ENCODE measurements around the gene DHCR24.
"Not testable (repeated sequence)": the region's sequence is repeated elsewhere in the genome, so short reads cannot be mapped to it uniquely, and the experiment has no call there.

DHCR24 gene

DNA sequence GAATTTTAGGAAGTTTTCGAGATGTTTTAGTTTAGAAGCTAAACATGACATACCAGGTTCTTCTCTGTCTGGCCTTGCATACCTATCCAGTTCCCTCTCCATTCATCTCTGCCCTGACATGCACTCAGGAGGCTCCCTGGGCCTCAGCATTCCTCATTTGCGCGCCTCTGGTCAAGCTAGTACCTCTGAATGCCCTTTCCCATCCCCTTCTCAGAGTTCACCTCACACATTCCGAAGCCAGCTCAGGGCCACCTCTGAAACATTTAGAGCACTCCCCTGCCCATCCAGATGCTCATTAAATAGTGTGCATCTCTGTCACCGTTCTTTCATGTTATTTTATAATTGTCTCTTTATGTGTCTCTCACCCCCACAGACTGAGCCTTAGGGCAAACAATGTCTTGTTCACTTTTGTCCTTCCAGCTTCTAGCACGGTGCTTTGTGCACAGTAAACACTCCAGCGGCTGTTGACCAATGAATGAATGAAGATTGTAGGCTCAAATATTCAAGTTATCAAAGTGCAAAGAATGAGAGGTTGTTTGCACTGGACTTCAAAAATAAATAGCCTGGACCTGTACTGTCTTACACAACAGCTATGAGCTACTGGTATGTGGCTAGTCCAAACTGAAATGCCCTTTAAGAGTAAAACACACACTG lies 1.2 kb upstream of the DHCR24 start:
- no peak for DNase-seq (ENCODE audit: low read depth in 3 of 3)

DNA sequence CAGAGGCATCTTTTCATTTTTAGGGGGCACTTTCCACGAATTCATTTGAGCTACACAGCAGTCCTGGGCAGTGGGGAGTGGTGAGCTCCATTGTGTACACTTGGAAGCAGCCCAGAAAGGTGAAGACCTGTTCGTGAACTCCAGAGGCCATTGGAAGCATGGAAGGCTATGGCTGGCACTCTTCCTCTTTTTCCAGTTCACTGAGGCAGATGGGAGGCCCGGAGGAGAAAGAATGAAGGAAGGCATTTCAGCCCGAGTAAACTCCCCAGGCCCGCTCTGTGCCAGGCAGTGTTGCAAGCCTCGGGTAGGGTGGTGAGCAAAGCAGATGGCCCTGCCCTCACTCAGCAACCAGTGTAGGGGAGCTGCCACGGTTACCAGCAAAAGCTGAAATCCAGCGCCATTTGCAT lies 673 bp upstream of the DHCR24 start:
- DNase-seq (ENCODE audit: low read depth in 3 of 3), result no peak

DNA sequence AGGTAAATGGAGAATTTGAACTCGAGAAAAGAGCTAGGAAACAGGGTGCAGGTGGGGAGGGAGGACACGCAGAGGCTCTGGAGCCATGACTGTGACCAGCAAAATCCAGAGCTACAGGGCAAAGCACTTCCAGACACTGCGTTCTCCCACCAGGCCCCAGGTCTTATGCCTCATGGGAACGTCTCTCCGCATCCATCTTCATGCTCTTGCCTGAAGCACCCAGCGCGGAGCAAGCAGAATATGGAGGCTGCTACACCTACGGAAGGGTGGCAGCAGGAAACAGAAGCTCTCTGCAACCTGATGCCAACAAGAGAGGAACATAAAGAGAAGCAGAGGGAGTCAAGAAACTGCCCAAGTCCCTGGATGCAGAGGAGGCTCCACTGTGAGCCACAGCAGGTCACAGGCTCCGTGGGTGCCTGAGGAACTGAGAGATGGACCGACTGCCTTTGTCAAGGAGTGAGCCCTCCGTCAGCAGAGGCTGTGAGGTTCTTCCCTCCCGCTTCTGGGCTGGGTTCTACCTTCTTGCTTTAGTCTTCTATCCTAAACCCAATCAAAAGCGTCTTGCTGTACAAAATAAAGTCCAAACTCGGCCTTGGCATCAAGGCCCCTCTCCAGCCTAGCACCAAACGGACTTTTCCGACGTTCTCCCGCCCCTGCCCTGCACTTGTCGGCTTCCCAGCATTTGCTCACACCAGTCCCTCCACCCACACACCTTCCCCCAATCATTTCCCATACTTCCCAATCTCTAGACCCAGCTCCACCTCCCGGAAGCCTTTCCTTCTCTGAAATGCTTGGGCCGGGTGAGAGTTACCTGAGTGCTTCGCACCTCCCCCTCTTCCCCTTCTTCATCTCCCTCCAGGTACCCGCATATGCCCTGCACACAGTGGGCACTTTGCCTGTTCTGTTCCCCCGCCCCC lies 930 bp downstream of the DHCR24 start:
- no peak for DNase-seq (ENCODE audit: low read depth in 3 of 3)

DNA sequence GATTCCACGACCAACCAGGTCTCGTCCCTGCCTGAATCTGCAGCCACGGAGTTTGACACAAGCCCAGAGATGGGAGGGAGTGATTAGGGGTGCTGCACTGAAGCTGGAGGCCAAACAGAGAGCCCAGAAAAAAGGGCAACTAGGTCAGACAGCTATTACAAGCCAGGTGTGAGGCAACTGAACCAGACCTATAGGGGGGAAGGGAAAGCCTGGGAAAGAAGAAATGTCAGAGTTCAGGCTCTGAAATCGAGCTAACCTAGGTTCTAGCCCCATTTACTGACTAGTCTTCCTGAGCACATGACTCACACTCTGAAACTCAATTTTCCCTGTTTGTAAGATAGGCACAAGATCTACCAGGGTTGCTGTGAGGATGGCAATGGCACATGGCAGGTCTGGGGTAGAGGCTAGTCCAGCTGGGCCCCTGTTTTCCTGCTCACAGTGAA lies 1.7 kb downstream of the DHCR24 start:
- no peak for DNase-seq (ENCODE audit: low read depth in 3 of 3)

DNA sequence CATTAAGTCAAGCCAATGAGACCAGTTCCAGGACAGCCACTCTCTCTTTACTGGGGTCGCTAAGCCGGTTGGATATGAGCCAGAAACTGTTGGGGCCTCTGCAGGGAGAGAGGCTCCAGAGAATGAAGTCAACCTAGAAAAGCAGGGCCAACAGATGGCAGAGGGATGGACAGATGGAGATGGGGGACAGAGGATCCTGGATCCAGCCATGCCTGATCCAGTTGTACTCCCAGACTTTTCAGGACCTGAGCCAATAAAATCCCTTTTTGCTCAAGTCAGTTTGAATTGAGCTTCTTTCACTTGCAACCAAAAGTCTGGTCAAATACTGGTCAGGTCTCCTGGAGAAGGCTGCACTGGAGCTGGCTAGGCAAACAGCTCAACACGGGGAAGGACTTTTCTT lies 2.2 kb downstream of the DHCR24 start:
- no peak for DNase-seq (ENCODE audit: low read depth in 3 of 3)

DNA sequence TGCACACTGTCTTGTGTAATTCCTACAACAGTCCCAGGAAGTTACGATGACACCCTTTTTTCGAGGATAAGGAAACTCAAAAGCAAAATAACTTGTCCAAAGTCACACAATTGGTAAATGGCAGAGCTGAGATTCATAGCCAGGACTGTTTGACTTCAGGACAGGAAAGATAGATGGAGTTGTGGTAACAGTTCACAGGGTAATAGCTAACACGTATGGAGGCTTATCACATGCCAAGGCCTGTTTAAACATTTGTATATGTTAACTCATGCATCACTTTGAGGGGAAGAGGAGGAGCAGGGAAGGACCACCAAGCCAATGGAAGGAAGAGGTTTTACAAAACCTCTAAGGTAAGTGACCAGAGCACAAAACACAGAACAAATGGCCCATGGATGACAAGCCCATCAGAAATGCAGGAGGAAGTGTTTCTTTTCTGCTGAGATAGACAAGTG lies 2.8 kb downstream of the DHCR24 start:
- no peak for DNase-seq (ENCODE audit: low read depth in 3 of 3)

DNA sequence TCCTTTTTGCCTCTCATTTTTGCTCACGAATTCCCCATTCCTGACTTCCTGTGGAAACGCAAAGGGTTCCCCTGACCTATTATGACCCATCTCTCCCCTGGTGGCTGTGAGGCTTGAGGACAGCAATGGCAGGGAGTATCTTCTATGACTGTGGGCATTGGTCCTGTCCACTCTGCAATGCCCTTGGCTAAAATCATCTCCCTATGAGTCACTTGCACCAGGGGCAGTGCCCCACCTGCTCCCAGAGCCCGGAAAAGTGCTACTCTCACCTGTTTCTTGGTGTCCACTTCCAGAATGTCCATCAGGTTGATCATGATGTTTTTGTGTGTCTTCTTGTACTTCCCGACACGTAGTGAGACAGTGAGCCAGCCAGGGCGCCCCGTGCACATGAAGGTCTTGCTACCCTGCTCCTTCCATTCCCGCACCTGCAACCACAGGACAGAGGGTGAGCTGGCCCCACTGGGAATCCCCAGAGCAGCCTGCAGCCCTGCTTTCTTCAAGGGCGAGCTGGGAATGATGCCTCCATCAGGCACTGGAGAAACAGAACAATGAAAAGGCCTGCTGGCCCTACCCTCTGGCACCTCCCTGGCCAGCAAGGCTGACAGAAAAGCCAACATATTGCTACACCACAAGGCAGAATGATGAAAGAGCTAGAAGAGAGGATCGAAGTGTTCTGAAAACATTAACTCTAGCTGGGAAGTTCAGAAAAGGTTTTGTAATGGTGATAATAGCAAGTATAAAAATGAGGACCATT lies 3.5 kb downstream of the DHCR24 start:
- no peak for DNase-seq (ENCODE audit: low read depth in 3 of 3)

DNA sequence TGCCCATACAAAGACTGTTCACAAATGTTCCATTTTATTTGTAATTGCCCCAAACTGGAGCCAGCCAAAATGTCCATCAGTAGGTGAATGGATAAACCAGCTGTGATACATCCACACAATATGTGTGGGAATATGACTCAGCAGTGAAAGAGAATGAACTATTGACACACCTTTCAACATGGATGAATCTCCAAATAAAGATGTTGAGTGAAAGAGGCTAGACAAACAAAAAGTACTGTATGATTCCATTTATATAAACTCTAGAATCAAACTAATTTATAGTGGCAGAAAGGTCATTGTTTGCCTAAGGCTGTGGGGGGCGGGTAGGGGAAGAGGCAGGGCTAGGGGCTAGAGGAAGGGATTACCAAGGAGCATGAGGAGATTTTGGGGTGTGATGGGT lies 4.5 kb downstream of the DHCR24 start:
- no peak for DNase-seq (ENCODE audit: low read depth in 3 of 3)

DNA sequence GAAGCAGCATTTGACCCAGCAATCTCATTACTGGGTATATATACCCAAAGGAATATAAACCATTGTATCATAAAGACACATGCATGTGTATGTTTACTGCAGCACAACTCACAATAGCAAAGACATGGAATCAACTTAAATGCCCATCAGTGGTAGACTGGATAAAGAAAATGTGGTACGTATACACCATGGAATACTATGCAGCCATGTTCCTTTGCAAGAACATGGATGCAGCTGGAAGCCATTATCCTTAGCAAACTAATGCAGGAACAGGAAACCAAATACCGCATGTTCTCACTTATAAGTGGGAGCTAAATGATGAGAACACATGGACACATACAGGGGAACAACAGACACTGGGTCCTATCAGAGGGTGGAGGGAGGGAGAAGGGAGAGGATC lies 5.4 kb downstream of the DHCR24 start:
- DNase-seq (ENCODE audit: low read depth in 3 of 3), result not testable (repeated sequence)

DNA sequence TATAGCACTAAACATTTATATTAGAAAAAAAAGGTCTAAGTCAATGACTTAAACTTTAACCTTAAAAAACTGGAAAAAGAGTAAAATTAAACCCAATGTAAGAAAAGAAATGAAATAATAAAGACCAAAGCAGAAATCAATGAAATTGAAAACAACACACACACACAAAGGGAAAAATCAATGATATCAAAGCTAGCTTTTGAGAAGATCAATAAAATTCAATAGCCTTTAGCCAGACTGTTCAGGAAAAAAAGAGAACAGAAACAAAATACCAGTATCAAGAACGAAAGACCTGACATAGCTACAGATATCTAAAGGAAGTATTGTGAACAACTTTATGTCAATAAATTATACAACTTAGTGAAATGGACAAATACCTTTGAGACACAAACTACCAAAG lies 7.1 kb downstream of the DHCR24 start:
- no peak for DNase-seq (ENCODE audit: low read depth in 3 of 3)

DNA sequence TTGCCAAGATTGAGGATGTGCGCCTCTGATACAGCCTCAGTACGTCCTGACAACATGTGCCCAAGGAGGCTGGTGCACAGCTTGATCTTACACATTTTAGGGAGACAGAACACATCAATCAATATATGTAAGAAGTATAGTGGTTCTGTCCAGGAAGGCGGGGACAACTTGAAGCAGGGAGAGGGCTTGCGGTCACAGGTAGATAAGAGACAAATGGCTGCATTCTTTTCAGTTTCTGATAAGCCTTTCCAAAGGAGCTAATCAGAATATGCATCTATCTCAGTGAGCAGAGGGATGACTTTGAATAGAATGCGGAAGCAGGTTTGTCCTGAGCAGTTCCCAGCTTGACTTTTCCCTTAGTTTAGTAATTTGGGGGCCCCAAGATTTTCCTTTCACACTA lies 10.2 kb downstream of the DHCR24 start:
- DNase-seq (ENCODE audit: low read depth in 3 of 3), result no peak

DNA sequence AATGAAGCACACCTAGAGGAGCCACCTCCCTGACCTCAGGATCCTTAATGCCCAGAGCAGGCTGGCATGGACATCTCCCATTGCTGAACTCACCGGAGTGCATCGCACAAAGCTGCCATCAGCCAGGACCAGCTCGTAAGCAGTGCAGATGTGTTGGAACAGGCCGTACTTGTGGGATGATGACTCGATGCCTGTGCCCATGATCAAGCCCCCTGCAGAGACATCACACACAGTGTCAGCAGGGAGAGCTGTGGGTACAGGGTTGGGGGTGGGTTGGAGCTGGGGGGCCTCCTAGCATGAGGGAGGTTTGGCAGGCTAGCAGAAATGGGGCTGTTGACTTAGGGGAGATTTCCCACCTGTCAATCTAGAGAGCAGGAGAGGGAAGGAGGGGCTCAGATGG lies 12.0 kb downstream of the DHCR24 start:
- DNase-seq (ENCODE audit: low read depth in 3 of 3), result no peak

DNA sequence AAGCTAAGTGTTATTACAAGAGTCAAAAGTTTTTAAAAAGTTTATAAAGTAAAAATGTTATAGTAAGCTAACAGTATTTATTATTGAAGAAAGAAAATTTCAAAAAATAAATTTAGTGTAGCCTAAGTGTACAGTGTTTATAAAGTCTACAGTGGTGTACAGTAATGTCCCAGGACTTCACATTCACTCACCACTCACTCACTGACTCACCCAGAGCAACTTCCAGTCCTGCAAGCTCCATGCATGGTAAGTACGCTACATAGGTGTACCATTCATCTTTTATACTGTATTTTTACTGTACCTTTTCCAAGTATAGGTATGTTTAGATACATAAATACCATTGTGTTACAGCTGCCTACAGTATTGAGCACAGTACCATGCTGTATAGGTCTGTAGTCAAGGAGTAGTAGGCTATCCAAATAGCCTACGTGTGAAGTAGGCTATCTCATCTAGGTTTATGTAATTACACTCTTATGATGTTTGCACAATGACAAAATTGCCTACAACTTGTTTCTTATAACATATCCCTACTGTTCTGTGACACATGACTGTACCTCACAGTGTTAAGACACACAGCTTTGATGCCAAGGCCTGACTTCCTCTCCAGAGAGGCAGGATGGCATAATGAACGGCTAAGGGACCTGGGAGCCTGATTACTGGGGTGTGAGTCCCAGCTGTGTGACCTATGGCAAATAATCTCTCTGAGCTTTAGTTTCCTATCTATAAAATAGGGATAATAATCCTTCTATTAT lies 12.7 kb downstream of the DHCR24 start:
- DNase-seq (ENCODE audit: low read depth in 3 of 3), result no peak

DNA sequence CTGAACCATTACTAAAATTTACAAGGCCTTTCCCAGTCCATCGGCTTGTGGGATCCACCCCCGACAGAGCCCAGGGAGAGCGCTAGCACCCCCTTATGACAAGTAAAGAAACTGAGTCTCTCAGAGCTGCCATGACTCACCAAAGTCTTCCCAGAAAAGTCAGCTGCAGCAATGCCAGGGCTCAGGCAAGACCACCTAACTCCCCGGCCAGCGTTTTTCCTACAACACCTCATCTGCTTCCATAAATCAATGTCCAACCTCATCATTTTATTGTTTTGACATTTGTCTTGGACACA lies 15.0 kb downstream of the DHCR24 start:
- no peak for DNase-seq (ENCODE audit: low read depth in 3 of 3)

DNA sequence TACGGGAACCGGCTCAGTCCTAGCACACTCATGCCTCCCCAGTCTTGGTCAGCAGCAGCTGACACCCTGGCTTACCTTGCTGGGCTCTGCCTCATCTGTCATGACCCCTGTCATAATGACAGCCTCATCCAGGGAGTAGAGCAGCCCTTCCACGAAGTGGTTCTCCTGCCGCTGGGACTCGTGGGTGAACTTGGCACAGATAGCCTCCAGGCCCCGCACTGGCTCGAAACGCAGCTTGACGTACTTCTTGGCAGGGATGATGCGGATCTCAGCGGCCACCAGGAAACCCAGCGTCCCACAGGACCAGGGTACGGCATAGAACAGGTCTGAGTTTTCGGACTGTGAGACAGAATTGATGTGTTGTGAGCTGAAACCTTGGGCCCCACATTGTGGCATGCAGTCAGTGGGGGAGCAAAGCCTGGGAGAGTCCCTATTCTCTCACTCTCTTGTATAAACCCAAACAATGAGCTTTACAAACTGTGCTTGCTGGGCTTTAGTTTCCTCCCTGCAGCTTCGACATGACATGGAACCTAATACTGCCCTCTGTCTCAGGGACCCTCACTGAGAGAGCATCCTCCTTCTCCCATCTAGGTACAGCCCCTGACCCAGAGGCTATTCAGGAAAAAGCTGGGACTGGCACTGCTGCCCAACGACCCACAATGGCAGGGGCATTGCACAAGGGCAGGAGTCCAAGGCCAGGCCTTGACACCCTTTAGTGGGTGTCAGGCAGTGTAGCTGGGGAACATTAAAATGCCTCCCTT lies 15.5 kb downstream of the DHCR24 start:
- DNase-seq (ENCODE audit: low read depth in 3 of 3), result no peak

DNA sequence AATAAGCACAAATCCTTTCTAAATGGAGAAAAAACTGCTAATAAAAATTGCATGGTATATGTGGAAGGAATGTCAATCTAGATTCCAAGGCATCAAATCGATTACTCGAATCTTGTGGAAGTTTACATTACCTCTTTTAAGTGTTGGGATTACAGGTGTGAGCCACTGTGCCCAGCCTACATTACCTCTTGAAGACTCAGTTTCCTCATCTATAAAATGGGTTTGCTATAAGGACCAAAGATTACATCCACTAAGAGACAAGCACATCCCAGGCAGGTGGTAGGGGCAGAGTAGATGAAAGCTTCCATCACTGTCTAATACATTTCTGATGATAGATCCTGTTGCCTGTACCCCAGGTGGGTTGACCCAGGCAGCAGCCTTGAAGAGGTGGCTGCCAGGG lies 16.1 kb downstream of the DHCR24 start:
- no peak for DNase-seq (ENCODE audit: low read depth in 3 of 3)

DNA sequence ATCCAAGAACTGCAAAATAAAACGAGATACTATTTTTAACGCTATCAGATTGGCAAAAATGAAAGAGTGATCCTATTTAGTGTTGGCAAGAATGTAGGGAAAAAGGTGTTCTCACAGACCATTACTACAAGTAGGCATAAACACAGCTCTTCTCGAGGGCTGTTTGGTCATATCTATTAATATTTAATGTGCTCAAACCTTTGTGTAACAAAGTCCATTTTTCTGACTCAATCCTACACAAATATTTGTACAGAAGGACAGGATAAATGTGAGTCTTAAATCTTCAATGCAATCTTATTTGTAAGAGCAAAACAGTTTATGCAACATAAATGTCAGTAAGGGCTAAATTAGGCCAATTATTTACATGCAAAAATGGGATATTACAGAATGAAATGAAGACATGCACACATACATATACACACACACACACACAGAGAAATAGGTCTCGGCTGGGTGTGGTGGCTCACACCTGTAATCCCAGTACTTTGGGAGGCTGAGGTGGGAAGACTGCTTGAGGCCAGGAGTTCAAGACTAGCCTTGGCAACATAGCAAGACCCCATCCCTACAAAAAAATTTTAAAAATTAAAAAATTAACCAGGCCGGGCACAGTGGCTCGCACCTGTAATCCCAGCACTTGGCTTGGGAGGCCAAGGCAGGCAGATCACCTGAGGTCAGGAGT lies 17.7 kb downstream of the DHCR24 start:
- DNase-seq (ENCODE audit: low read depth in 3 of 3), result no peak

DNA sequence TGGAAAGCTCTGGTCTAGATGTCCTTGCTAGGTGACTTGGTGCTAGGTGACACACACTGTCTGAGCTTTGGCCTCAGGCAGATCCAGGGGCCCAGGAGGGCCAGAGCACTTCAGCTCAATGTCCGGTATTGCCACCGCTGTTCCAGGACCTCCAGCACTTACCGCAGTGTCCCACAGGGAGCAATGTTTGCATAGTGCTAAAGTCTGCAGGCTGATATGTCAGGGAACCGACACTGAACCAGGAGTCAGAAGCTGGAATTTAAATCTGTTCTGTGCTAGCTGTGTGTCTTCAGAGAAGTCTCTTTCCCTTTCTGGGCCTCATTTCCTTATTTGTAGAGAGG lies 19.3 kb downstream of the DHCR24 start:
- no peak for DNase-seq (ENCODE audit: low read depth in 3 of 3)

DNA sequence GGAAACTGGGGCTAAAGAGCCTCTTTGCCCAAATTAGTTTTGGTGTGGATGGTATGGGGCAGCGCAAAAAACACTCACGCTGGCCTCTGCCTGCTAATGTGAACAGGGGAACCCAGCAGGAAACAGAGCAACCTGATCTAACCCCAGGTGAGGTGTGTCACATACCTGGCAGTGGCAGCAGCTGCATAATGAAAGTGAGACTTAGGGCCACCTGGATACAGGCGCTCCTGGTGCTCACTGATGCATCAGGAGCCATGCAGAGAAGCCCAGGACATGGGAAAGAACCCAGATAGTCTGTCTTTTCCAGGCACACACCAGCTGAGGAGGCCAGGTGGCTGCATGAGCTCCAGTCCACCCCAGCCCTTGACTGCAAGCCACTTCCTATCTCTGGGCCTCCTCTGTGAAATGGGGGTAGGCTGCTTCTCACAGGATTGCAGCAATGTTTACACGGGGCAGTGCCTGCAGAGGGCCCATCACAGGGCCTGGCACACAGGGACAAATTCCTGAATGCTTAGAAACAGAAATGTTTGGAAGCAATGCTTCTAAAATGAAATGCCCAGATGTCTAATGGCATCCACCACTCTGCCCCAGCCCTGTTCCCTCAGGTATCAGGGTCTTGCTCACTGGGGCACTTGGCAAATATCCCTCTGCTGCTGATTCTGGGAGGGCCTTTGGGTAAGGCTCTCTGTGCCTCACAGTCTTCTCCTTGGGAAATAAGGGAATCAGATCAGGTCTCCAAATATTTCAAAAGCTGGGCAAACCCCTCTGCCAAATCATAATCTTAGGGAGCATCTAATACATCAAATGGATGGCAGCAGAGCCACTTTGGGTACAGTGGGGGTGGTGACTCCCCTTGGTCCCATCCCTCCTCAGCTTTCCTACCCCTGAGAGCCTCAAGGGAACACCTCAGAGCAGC lies 19.9 kb downstream of the DHCR24 start:
- DNase-seq (ENCODE audit: low read depth in 3 of 3), result no peak

Data from stimulated activated CD4-positive, alpha-beta T cell treated with anti-CD3 and anti-CD28 coated beads, TNF-alpha, amount 100 ng/mL, for 4 hours (primary cell).